ENCODE results near the gene AK3. TPM values are rescaled to one million over a fixed set of nuclear protein-coding genes. Genes with fewer than 3 reads are reported as not detected.

Gene AK3
- 40.3 to 59.5 TPM (median 53.8 TPM) in 5 replicates for total RNA-seq (2022; extraction: Qiagen RNA extraction; ENCODE audit: low read depth)

GRCh38 chr9:4740638-4741364 is at the start of gene AK3:
AK3 (minus strand) TSS chr9:4741202; CDS start chr9:4741087, 115 bp downstream.

GRCh38 chr9:4679268-4680172 is 61.5 kb downstream of the AK3 start, which contains the start of gene CDC37L1:
CDC37L1 (plus strand) TSS chr9:4679569; CDS start chr9:4679768, 199 bp downstream.

GRCh38 chr9:4666042-4666699 is 74.8 kb downstream of the AK3 start, which contains the start of gene SPATA6L:
SPATA6L (minus strand) TSS chr9:4666480; CDS start chr9:4666250, 230 bp downstream.

GRCh38 chr9:4662108-4662988 is 78.7 kb downstream of the AK3 start, which contains the start of gene PLPP6:
PLPP6 (plus strand) TSS chr9:4662294; CDS start chr9:4662376, 82 bp downstream.

Other genes with a start within 250 kb of the AK3 start
- gene PLPP6, start 78.9 kb downstream of the AK3 start, total RNA-seq (2022; extraction: Qiagen RNA extraction; ENCODE audit: low read depth), result 8.0 to 11.5 TPM (median 11.0 TPM) in 5 replicates
- 1.4 to 2.9 TPM (median 2.2 TPM) in 5 replicates for gene SPATA6L, start 74.7 kb downstream of the AK3 start, total RNA-seq (2022; extraction: Qiagen RNA extraction; ENCODE audit: low read depth)
- gene CDC37L1, start 61.6 kb downstream of the AK3 start, total RNA-seq (2022; extraction: Qiagen RNA extraction; ENCODE audit: low read depth), result 11.5 to 15.4 TPM (median 14.0 TPM) in 5 replicates
- gene RCL1, start 51.7 kb upstream of the AK3 start, total RNA-seq (2022; extraction: Qiagen RNA extraction; ENCODE audit: low read depth), result 38.8 to 47.2 TPM (median 46.1 TPM) in 5 replicates
- 1.9 to 3.5 TPM (median 3.0 TPM) in 5 replicates for gene JAK2, start 244.1 kb upstream of the AK3 start, total RNA-seq (2022; extraction: Qiagen RNA extraction; ENCODE audit: low read depth)

Data from A549 treated with GW870086 at 1 μM for 4 hours (cell line).